ENCODE data around the gene LY9.

Gene LY9

GRCh38 chr1:160800645-160801408 lies 4.9 kb downstream of the LY9 start:
- DNase-seq (ENCODE audit: low read depth in 3 of 3): no peak

- DNase-seq (ENCODE audit: low read depth in 3 of 3): no peak
These were observed 6.0 kb downstream of the LY9 start for GRCh38 chr1:160801836-160802580.

DNA sequence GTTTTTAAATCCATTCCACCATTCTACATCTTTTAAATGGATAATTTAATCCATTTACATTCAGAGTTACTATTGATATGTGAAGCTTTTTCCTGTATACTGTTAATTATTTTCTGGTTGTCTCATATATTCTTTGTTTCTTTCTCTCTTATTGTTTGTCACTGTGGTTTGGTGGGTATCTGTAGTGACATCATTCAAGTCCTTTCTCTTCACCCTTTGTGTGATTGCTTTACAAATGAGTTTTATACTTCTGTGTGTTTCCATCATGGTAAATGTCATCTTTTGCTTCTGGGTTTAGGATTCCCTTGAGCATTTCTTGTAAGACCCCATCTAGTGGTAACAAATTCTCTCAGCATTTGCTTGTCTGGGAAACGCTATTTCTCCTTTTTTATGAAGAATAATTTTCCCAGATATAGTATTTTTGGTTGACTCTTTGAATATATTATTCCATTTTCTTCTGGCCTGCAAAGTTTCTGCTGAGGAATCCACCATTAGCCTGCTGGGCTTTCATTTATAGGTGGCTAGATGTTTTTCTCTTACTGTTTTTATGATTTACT lies 10.2 kb downstream of the LY9 start:
- no peak for DNase-seq (ENCODE audit: low read depth in 3 of 3)

- DNase-seq (ENCODE audit: low read depth in 3 of 3): no peak
These were observed 10.8 kb downstream of the LY9 start for GRCh38 chr1:160806784-160807183.

DNA sequence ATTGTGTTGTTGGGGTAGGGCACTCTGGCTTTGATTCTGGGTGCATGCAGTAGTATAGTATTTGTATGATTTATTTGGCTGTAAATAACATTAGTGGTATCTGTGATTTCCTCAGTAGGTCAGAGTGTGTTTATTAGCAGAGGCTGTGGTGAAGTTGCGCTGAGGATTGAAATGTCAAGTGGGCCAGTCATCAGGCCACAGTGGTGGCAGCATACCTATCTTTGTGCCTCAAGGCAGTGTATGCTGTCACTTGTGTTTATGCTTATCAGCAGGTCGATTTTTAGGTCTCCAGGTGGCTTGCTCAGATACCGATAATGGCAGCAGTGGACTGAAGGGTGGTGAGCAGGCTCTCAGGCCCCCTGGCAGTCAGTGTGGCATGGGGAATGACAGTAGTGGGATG lies 11.3 kb downstream of the LY9 start:
- no peak for DNase-seq (ENCODE audit: low read depth in 3 of 3)

DNA sequence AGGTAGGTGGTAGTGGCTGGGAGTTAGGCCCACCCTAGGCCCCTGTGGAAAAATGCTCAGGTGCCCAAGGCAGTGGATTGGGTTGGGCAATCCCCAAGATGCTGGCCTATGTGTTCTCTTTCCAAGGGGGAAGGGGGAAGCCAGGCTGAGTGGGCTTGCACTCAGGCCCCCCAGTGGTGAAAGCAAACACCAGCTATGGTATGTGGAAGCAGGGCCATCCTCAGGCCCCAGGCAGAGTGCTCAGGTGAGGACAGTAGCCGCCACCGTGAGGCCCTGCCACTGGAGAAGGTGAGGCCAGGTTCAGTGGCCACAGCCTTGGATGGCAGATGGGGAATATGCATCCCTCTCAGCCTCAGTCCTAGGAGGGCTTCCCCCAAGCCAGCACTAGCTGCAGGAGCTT lies 11.8 kb downstream of the LY9 start:
- no peak for DNase-seq (ENCODE audit: low read depth in 3 of 3)

- DNase-seq (ENCODE audit: low read depth in 3 of 3): no peak
These were observed 12.3 kb downstream of the LY9 start for GRCh38 chr1:160808289-160808688.

DNA sequence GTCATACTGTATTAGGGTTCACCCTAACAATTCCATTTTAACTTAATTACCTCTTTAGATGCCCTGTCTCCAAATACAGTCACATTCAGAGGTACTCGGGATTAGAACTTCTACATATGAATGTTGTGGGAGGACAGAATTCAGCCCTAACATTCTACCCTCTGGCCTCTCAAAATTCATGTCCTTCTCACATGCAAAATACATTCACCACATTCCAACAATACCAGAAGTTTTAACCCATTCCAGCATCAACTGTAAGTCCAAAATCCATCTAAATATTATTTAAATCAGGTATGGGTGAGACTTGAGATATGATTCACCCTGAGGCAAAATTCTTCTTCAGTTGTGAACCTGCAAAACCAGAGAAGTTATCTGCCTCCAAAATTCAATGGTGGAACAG lies 14.5 kb downstream of the LY9 start:
- DNase-seq (ENCODE audit: low read depth in 3 of 3): no peak

GRCh38 chr1:160811147-160811546 lies 15.2 kb downstream of the LY9 start:
- DNase-seq (ENCODE audit: low read depth in 3 of 3): no peak

- no peak for DNase-seq (ENCODE audit: low read depth in 3 of 3)
These were observed 17.2 kb downstream of the LY9 start for GRCh38 chr1:160813215-160813614.

DNA sequence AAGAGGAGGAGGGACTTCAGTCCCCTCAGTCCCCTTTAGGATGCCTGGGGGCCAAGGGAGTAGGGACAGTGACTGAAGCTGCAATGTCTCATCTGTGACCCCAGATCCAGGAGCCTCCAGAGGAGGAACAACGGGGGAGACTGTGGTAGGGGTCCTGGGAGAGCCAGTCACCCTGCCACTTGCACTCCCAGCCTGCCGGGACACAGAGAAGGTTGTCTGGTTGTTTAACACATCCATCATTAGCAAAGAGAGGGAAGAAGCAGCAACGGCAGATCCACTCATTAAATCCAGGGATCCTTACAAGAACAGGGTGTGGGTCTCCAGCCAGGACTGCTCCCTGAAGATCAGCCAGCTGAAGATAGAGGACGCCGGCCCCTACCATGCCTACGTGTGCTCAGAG lies 18.3 kb downstream of the LY9 start:
- no peak for DNase-seq (ENCODE audit: low read depth in 3 of 3)

DNA sequence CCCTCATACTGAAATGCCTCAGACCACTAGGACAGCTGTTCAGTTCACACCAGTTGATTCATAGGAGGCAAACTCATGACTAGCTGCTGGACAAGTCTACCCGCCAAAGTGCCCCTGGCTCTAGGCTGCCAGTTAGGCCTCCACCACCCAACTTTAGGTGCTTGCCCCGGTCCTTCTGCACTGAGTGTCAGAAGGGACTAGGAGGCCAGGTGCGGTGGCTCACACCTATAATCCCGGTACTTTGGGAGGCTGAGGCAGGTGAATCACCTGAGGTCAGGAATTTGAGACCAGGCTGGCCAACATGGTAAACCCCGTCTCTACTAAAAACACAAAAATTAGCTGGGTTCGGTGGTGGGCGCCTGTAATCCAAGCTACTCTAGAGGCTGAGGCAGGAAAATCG lies 18.9 kb downstream of the LY9 start:
- DNase-seq (ENCODE audit: low read depth in 3 of 3): no peak

- no peak for DNase-seq (ENCODE audit: low read depth in 3 of 3)
These were observed 22.4 kb downstream of the LY9 start for GRCh38 chr1:160818207-160818937.

GRCh38 chr1:160819186-160819585 lies 23.2 kb downstream of the LY9 start:
- no peak for DNase-seq (ENCODE audit: low read depth in 3 of 3)

GRCh38 chr1:160821627-160822026 lies 25.7 kb downstream of the LY9 start:
- no peak for DNase-seq (ENCODE audit: low read depth in 3 of 3)

- DNase-seq (ENCODE audit: low read depth in 3 of 3): no peak
These were observed 27.3 kb downstream of the LY9 start for GRCh38 chr1:160823296-160823695.

- DNase-seq (ENCODE audit: low read depth in 3 of 3): no peak
These were observed 30.6 kb downstream of the LY9 start for GRCh38 chr1:160826546-160826945.

GRCh38 chr1:160827418-160827817 lies 31.4 kb downstream of the LY9 start:
- DNase-seq (ENCODE audit: low read depth in 3 of 3): no peak

- no peak for DNase-seq (ENCODE audit: low read depth in 3 of 3)
These were observed 33.8 kb downstream of the LY9 start for GRCh38 chr1:160829766-160830165.

- DNase-seq (ENCODE audit: low read depth in 3 of 3): peak; percentile 56 to 68 (median 67)
These were observed 34.6 kb downstream of the LY9 start for GRCh38 chr1:160830321-160831153.

DNA sequence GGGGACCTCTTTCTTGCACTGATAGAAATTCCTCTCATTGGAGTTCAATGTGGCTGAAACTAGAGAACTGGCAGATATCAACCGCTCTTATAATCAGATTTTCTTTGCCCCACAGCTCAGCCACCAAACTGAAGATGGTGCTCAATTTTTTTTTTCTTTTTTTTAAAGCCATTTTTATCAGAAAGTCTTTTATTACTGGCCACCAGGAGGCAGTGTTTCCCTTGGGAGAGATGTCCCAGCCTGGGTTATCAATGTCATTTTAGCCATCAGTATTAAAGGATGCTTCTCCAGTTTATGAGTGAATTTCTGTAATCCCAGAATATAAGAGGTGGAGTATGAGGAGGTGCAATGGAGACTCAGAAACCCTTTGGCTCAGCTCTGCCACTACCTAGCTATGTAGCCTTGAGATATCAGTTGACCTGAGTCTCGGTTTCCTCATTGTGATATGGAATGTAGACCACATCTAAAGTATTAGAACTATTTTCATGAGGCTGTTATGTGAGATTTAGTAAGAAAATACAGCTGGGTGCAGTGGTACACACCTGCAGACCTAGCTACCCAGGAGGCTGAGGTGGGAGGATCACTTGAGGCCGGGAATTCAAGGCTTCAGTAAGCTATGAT lies 39.1 kb downstream of the LY9 start:
- peak in 1 of 3 experiments; percentile 31 for DNase-seq (ENCODE audit: low read depth in 3 of 3)

All from stimulated activated CD4-positive, alpha-beta T cell treated with anti-CD3 and anti-CD28 coated beads, TNF-alpha, amount 100 ng/mL, for 4 hours (primary cell).